ENCODE results near the gene MLF2.

- TF ChIP-seq ZNF207 (IDR thresholded peaks at IDR 0.05; ENCODE audit: borderline replicate concordance): no peak
- no peak for TF ChIP-seq JUN (CRISPR knock-in tag; IDR thresholded peaks at IDR 0.05)
- no peak for TF ChIP-seq CTCF (CRISPR knock-in tag; IDR thresholded peaks at IDR 0.05)
- no peak for TF ChIP-seq TAF15 (IDR thresholded peaks at IDR 0.05; ENCODE audit: low read depth, low read length, poor library complexity, severe bottlenecking)
- TF ChIP-seq ZNF772 (CRISPR knock-in tag; IDR thresholded peaks at IDR 0.05): no peak
- no peak for TF ChIP-seq ZNF543 (CRISPR knock-in tag; IDR thresholded peaks at IDR 0.05)
- no peak for TF ChIP-seq CHD2 (IDR thresholded peaks at IDR 0.05; ENCODE audit: low read depth, low read length)
- no peak for TF ChIP-seq EEA1 (CRISPR knock-in tag; IDR thresholded peaks at IDR 0.05; ENCODE audit: borderline replicate concordance)
- TF ChIP-seq CREB1 (IDR thresholded peaks at IDR 0.05): no peak
- TF ChIP-seq CREB1 (CRISPR knock-in tag; IDR thresholded peaks at IDR 0.05): no peak
- no peak for TF ChIP-seq ZHX1 (CRISPR knock-in tag; IDR thresholded peaks at IDR 0.05; ENCODE audit: low read depth)
- TF ChIP-seq SMARCE1 (IDR thresholded peaks at IDR 0.05; ENCODE audit: borderline replicate concordance): no peak
- no peak for TF ChIP-seq SAFB2 (CRISPR knock-in tag; IDR thresholded peaks at IDR 0.05; ENCODE audit: borderline replicate concordance, low read depth)
Measured at GRCh38 chr12:6770094-6770493, 17.2 kb upstream of the MLF2 start.
